Epithelial cell of esophagus (primary cell): Measurements from ENCODE around the gene ATP5F1B.

Experiments
- DNase-seq: peaks from one replicate; pipeline ENCODE4 v3.0.0; 2010; ENCODE audit warnings: low read depth
- H3K4me3 ChIP-seq: 2 replicates; pipeline ENCODE4 v1.5.1; 2011; ENCODE audit warnings: mild to moderate bottlenecking, low read length, control low read depth
- TF ChIP-seq, protein P1 (sequence below): IDR thresholded peaks from 2 replicates; pipeline ENCODE4 v1.5.1; 2011; ENCODE audit warnings: low read depth, mild to moderate bottlenecking, low read length, control low read depth, inconsistent platforms; ENCODE audit not compliant: insufficient read depth; ENCODE audit errors: missing control alignments

Gene ATP5F1B

DNA sequence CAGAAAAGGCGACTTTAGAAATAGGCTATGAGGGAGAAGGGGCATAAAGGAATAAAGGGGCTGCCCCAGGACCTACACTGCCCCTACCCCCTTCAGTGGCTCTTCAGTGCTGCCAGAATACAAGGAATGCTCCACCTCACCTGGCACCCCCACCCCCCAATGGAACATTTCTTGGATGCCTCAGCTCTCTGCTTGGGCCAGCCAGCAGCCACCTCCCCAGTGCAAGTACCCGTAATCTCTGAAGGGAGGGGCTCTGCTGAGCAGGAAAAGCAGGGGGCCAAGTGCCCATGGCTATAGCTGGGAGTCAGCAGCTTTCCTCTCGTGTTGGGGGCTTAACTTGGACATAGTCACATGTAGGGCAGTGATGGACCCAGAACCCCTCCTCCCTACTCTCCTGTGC is 49.0 kb downstream of the ATP5F1B start:
- no peak overlapping the region for H3K4me3 ChIP-seq
- DNase-seq: no peak
- TF ChIP-seq, protein P1, sequence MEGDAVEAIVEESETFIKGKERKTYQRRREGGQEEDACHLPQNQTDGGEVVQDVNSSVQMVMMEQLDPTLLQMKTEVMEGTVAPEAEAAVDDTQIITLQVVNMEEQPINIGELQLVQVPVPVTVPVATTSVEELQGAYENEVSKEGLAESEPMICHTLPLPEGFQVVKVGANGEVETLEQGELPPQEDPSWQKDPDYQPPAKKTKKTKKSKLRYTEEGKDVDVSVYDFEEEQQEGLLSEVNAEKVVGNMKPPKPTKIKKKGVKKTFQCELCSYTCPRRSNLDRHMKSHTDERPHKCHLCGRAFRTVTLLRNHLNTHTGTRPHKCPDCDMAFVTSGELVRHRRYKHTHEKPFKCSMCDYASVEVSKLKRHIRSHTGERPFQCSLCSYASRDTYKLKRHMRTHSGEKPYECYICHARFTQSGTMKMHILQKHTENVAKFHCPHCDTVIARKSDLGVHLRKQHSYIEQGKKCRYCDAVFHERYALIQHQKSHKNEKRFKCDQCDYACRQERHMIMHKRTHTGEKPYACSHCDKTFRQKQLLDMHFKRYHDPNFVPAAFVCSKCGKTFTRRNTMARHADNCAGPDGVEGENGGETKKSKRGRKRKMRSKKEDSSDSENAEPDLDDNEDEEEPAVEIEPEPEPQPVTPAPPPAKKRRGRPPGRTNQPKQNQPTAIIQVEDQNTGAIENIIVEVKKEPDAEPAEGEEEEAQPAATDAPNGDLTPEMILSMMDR: no peak

DNA sequence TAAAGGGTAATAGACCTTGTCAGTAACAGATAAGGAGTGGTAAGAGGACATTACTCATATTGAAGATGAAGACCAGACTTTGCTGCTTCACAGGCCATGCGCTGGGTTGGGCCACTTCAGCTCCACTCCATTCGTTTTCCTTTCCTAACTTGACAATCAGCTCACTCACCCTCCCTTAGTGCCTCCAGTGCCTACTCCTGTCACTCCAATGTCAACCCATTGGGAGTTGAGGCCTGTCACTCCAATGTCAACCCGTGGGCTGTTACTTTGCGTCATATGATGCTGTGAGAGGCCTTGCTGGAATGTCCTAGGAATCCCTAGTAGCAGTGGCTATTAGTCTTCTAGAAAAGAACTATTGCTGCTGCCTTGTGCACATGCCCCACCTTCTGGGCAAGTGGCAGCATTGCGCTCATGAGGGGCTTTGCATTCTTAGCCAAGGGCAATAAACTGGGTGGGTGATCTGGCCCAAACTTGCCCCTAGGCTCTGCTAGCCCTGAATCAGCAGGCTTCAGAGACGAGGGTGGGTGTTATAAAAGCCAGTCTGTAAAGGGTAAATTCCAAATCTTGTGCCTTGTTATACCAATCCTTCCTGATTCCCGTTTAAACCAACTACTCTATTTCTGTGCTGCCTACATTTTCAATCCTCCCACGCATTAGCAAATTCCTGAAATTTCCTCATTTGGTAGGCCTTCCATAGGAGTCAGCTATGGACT is 51.7 kb downstream of the ATP5F1B start:
- no peak overlapping the region for H3K4me3 ChIP-seq
- TF ChIP-seq, protein P1: peak; percentile 90
- peak; percentile 61 for DNase-seq

DNA sequence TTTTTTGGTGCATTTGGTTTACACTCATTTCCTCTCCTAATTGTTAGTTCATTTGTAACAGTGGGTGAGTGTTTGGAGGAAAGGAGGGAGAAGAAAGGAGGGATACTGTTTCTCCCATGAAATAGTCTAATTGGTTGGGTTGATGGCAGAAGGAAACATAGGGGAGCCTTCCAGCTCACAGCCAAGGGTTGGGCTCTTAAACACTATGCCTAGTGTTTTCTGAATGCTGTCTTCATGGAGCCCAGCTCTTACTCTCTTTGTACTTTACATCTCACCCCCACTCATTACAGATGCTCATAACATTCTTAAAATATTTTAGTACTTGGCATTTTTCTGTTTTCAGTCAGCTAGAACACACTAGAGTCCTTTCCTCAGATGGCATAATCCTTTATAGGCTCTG is 53.8 kb downstream of the ATP5F1B start:
- DNase-seq: no peak
- no peak overlapping the region for H3K4me3 ChIP-seq
- TF ChIP-seq, protein P1: no peak

DNA sequence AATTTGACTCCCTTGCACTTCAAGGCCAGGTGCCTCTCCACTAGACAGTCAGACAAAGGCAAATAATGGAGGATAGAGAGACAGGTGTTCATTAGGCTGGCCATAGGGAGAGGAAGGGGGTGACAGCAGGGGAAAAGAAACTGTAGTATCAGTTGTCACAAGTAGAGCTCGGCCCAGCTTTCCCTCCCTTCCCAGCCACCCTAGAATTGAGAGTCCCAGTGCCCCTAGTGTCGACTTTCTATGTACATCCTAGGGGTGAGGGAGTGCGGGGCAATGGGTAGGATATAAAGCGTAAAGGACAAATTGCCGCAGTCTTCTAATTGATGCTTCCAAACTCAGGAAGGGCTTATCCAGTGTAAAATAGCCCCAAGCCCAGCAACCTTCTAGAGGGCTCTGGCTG is 54.7 kb downstream of the ATP5F1B start:
- H3K4me3 ChIP-seq: no peak overlapping the region
- TF ChIP-seq, protein P1: no peak
- DNase-seq: no peak

DNA sequence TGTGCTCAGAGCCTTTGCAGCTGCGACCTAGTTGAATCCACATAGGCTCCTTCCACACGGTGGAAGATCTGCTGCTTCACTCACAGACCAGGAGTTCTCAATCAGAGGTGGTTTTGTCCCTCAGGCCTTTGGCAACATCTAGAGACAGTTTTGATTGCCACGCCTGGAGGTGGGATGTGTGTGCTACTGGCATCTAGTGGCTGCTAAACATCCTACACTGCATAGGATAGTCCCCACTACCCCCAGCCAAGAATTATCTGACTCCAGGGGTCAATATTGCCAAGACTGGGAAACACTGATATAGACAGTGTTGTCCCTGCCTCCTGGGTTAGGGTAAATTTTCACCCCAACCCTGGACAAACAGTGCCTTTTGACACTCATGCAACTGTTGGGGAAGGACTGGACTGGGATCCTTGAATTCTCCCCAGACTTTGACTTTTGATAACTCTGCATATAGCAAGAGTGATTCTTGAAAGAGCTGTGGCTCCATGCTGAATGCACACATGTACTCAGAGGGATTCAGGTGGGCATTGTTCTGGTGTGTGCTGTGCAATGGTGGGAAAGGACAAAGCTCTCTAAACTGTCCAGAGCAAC is 55.5 kb downstream of the ATP5F1B start:
- TF ChIP-seq, protein P1: peak; percentile 62
- peak; percentile 45 for DNase-seq
- no peak overlapping the region for H3K4me3 ChIP-seq

DNA sequence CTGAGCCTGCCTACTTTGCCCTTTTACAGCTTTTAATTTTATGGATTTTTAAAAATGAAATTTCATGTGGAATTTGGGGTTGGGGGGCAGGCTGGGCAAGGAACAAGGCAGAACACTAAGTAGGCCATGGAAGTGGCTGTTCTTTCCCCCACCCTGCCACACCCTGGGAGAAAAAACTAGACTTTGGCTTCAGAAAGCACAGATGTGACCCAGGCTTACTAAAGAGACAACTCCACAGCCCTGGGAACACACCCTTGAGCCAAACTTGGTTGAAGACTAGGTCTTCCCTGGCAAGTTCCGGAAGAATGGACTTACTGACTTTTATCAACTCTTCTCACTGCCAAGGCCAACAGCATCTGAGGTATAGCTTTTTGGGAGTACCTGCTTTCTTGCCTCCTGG is 56.0 kb downstream of the ATP5F1B start:
- DNase-seq: no peak
- TF ChIP-seq, protein P1: no peak
- H3K4me3 ChIP-seq: no peak overlapping the region
